Smooth muscle cell (in vitro differentiated cells): ENCODE data around the gene ITGAX. TPM values are rescaled to one million over a fixed set of nuclear protein-coding genes. Genes with fewer than 3 reads are reported as not detected.
"Not testable (repeated sequence)": the region's sequence is repeated elsewhere in the genome, so short reads cannot be mapped to it uniquely, and the experiment has no call there.

Source experiments
- DNase-seq: peaks from one replicate; lab custom pipeline; 2025; ENCODE audit not compliant: unreplicated experiment; lab: John Stamatoyannopoulos, UW
- H2AFZ ChIP-seq: fragments of 200-600 bp; sonication (generic); 2 replicates; pipeline ENCODE4 v1.6.0; 2016; ENCODE audit warnings: antibody characterized with exemption, low read depth, mild to moderate bottlenecking
- H3F3A ChIP-seq: fragments of 200-600 bp; sonication (generic); 2 replicates; pipeline ENCODE4 v1.6.0; 2017; ENCODE audit warnings: antibody characterized with exemption, low read depth
- H3K27ac ChIP-seq: fragments of 200-600 bp; sonication (generic); 2 replicates; pipeline ENCODE4 v1.5.1; 2016; ENCODE audit warnings: low read depth, mild to moderate bottlenecking
- H3K27me3 ChIP-seq: fragments of 200-600 bp; sonication (generic); 2 replicates; pipeline ENCODE4 v1.6.1; 2016; ENCODE audit warnings: low read depth, mild to moderate bottlenecking
- H3K36me3 ChIP-seq: fragments of 200-600 bp; sonication (generic); 2 replicates; pipeline ENCODE4 v1.5.1; 2016; ENCODE audit warnings: low read depth
- H3K4me1 ChIP-seq: fragments of 200-600 bp; sonication (generic); 2 replicates; pipeline ENCODE4 v1.5.1; 2016; ENCODE audit warnings: low read depth
- H3K4me2 ChIP-seq: fragments of 200-600 bp; sonication (generic); 2 replicates; pipeline ENCODE4 v1.6.0; 2016; ENCODE audit warnings: mild to moderate bottlenecking
- H3K4me3 ChIP-seq: fragments of 200-600 bp; sonication (generic); 2 replicates; pipeline ENCODE4 v1.5.1; 2016; ENCODE audit warnings: mild to moderate bottlenecking
- H3K79me2 ChIP-seq: fragments of 200-600 bp; sonication (generic); 2 replicates; pipeline ENCODE4 v1.6.0; 2016; ENCODE audit warnings: low read depth, mild to moderate bottlenecking
- H3K9ac ChIP-seq: fragments of 200-600 bp; sonication (generic); 2 replicates; pipeline ENCODE4 v1.6.0; 2016; ENCODE audit warnings: low read depth
- H3K9me3 ChIP-seq: fragments of 200-600 bp; sonication (generic); replicated peaks from 2 replicates; pipeline ENCODE4 v1.5.1; 2016; ENCODE audit warnings: low read depth
- H4K20me1 ChIP-seq: fragments of 200-600 bp; sonication (generic); 2 replicates; pipeline ENCODE4 v1.6.0; 2016; ENCODE audit warnings: low read depth
- CTCF ChIP-seq: fragments of 200-600 bp; sonication (generic); IDR thresholded peaks from 2 replicates; pipeline ENCODE4 v1.5.1; 2017; ENCODE audit warnings: borderline replicate concordance, mild to moderate bottlenecking, antibody characterized with exemption; ENCODE audit not compliant: insufficient read depth, poor library complexity, severe bottlenecking
- WGBS: methylation state at CpG from one replicate; pipeline ENCODE4 v1.1.7; 2016; ENCODE audit warnings: low lambda C conversion rate; 5-methylcytosine and 5-hydroxymethylcytosine counted together
- polyA plus RNA-seq: library from polyadenylated mRNA; unstranded; fragments of >200 nt; fragmentation: Nextera tagmentation; extraction: Ambion mirVana; gene quantifications from 2 replicates; pipeline ENCODE4 v1.2.1, GENCODE V29; 2016
- total RNA-seq: library from RNA; depleted of rRNA; stranded (reverse); fragments of >200 nt; gene quantifications from 2 replicates; pipeline ENCODE4 v1.2.3, GENCODE V29; 2014

ITGAX gene
- total and polyA plus RNA-seq, 2 experiments from 2014 or later = 0.31 TPM; not detected in 1

DNA sequence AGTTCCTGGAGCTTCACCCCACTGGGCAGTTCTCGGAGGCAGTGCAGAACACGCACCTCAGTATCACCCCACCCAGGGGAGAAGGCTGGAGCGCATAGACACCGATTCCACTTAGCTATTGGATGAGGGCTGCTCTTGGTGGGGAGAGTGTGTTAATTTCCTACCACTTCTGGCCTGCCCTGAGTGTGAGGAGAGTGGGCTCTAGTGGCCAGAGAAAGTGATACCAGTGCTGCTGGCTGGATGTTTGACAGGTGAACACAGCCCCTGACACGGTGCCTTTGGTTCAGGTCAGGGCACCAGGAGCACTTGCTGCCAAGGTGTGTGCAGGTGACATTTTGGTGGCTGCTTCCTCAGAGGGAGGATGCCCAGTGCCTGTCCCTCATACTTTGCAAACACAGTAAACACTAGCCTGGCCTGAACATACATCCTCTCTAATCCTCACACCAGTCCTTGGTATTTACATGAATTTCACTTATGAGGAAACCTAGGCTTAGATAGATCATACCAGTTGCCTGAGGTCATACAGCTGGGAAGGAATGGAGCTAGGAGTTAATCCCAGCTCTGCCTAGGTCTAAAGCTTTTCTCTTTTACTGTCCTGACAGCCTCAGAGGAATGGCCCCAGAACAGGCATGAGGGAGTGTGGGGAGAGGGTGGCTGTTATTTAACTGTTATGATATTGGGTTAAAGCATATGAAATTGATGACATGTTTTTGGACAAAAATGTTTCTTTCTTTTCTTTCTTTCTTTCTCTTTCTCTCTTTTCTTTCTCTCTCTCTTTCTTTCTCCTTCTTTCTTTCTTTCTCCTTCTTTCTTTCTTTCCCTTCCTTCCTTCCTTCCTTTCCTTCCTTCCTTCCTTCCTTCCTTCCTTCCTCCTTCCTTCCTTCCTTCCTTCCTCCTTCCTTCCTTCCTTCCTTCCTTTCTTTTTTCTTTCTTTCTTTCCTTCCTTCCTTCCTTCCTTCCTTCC lies 21.0 kb upstream of the ITGAX start:
- WGBS = 58% methylated on average over 5 of the region's 5 CpGs

GRCh38 chr16:31334934-31335333 lies 20.0 kb upstream of the ITGAX start:
- no peak for DNase-seq
- Histone ChIP-seq H3K79me2 (no peaks in the 10 kb centered on the region), H2AFZ (no peak overlapping the region), H3K4me1 (no peaks in the 10 kb centered on the region), H3K4me2 (no peak overlapping the region), H3K9me3 (no peaks in the 10 kb centered on the region), H3K36me3 (no peaks in the 10 kb centered on the region), H3K4me3 (no peak overlapping the region), H3F3A (no peaks in the 10 kb centered on the region), H4K20me1 (no peaks in the 10 kb centered on the region), H3K27me3 (peaks cover 24% of the 10 kb centered on the region), H3K27ac (no peak overlapping the region), H3K9ac (no peak overlapping the region)
- TF ChIP-seq CTCF = no peak
- WGBS = 83% methylated on average over 1 of the region's 1 CpG

More for the DNA sequence above, 21.0 kb upstream of the ITGAX start:
- H3F3A ChIP-seq = no peaks in the 10 kb centered on the region
- H3K9ac ChIP-seq = no peak overlapping the region
- no peak overlapping the region for H3K27ac ChIP-seq
- H3K36me3 ChIP-seq = no peaks in the 10 kb centered on the region
- no peak overlapping the region for H3K4me3 ChIP-seq
- H3K79me2 ChIP-seq = no peaks in the 10 kb centered on the region
- no peak overlapping the region for H2AFZ ChIP-seq
- DNase-seq = no peak
- no peaks in the 10 kb centered on the region for H3K9me3 ChIP-seq
- H3K4me2 ChIP-seq = no peak overlapping the region
- peaks cover 27% of the 10 kb centered on the region for H3K27me3 ChIP-seq
- no peaks in the 10 kb centered on the region for H3K4me1 ChIP-seq
- no peak for TF ChIP-seq CTCF
- no peaks in the 10 kb centered on the region for H4K20me1 ChIP-seq

DNA sequence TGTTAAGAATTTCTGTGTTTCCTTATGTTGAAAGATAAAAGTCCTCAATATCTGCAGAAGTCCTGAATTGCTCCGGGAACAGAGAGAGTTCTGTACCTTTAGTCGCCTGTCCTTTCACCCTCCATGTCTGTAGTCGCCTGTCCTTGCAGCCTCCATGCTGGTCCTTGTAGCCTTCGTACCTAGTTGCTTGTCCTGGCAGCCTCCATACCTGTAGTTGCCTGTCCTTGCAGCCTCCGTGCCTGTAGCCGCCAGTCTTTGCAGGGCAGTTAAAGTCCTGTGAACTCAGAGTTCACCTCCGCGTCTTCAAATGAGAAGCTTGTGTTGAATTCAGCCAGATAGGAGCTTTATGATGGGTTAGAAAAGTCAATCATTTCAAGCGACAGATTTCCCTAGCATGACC lies 19.5 kb upstream of the ITGAX start:
- H3K27ac ChIP-seq = no peak overlapping the region
- TF ChIP-seq CTCF = no peak
- no peaks in the 10 kb centered on the region for H3F3A ChIP-seq
- H2AFZ ChIP-seq = no peak overlapping the region
- no peaks in the 10 kb centered on the region for H3K4me1 ChIP-seq
- H3K36me3 ChIP-seq = no peaks in the 10 kb centered on the region
- no peak for DNase-seq
- H4K20me1 ChIP-seq = no peaks in the 10 kb centered on the region
- no peak overlapping the region for H3K9ac ChIP-seq
- no peaks in the 10 kb centered on the region for H3K9me3 ChIP-seq
- no peaks in the 10 kb centered on the region for H3K79me2 ChIP-seq
- no peak overlapping the region for H3K4me2 ChIP-seq
- 80% methylated on average over 9 of the region's 9 CpGs for WGBS
- H3K4me3 ChIP-seq = no peak overlapping the region
- peaks cover 19% of the 10 kb centered on the region for H3K27me3 ChIP-seq

- not testable (repeated sequence) for H3K36me3 ChIP-seq, H3K27me3 ChIP-seq, H2AFZ ChIP-seq, H3K4me1 ChIP-seq, H3K27ac ChIP-seq, H3K9me3 ChIP-seq, H3K9ac ChIP-seq, H3K4me3 ChIP-seq, H4K20me1 ChIP-seq, H3K4me2 ChIP-seq, H3K79me2 ChIP-seq, DNase-seq, H3F3A ChIP-seq
- 87% methylated on average over 4 of the region's 4 CpGs for WGBS
Measured at GRCh38 chr16:31338166-31338685, 16.8 kb upstream of the ITGAX start.
